ENCODE data around the gene TTC14. TPM values are rescaled to one million over a fixed set of nuclear protein-coding genes. Genes with fewer than 3 reads are reported as not detected.

TTC14 gene
- total and polyA plus RNA-seq, 9 of the 15 experiments (the other 6 are each of a cell fraction or from before 2014, with no cell fraction given), result 10.0 to 61.9 (median 27.0) TPM

- TF ChIP-seq E2F6 (IDR thresholded peaks at IDR 0.05; ENCODE audit: borderline replicate concordance in 1 of 2, extremely low read depth in 1 of 2, insufficient read depth in 1 of 2, insufficient read length in 1 of 2, low read depth in 1 of 2, low read length in 1 of 2, poor library complexity in 1 of 2, severe bottlenecking in 1 of 2), result peak; percentile 18 to 30
- peak; percentile 63 for TF ChIP-seq HNRNPLL (IDR thresholded peaks at IDR 0.05; ENCODE audit: low read depth, low read length, poor library complexity, severe bottlenecking)
- TF ChIP-seq CTCFL (IDR thresholded peaks at IDR 0.05; ENCODE audit: borderline replicate concordance, insufficient read depth, low read depth, low read length, poor library complexity, severe bottlenecking), result peak; percentile 42
- no peak for TF ChIP-seq ATF1 (CRISPR knock-in tag; IDR thresholded peaks at IDR 0.05)
- peak; percentile 78 for TF ChIP-seq ATF1 (tag; IDR thresholded peaks at IDR 0.05)
- no peak for TF ChIP-seq XRCC3 (IDR thresholded peaks at IDR 0.05)
- TF ChIP-seq ZBTB11 (CRISPR knock-in tag; IDR thresholded peaks at IDR 0.05), result peak; percentile 88 to 98 (median 93); a peak in 5 of 6 replicates
- TF ChIP-seq NRF1 (conservative IDR thresholded peaks at IDR 0.05 in 1 of 2, IDR thresholded peaks at IDR 0.05 in 1 of 2), result peak; percentile 78 to 82
- TF ChIP-seq CBX3 (IDR thresholded peaks at IDR 0.05; ENCODE audit: borderline replicate concordance in 1 of 2, low read length in 2 of 2), result peak in 1 of 2 experiments; percentile 92; a peak in 2 of 3 replicates
- peak in 1 of 2 experiments; percentile 91; a peak in 2 of 4 replicates for TF ChIP-seq UBTF (IDR thresholded peaks at IDR 0.05; ENCODE audit: borderline replicate concordance in 1 of 2, low read depth in 2 of 2, low read length in 2 of 2)
- TF ChIP-seq MNT (conservative IDR thresholded peaks at IDR 0.05), result peak; percentile 29 to 65; a peak in 1 of 4 replicates
Observed at GRCh38 chr3:180601688-180602666, at the start of gene TTC14 (continued).

Data from K562 (cell line).